Gastroesophageal sphincter (tissue), 4 donors: Measurements from ENCODE around the gene ZNF367. TPM values are rescaled to one million over a fixed set of nuclear protein-coding genes. Genes with fewer than 3 reads are reported as not detected.

Experiments
- ATAC-seq: fragments of 150-250 bp; one replicate; pipeline ENCODE4 v1.9.1; 2016; ENCODE audit warnings: mild to moderate bottlenecking, moderate library complexity
- H3K27ac ChIP-seq, 4 donors: fragments of 200-600 bp; sonication (generic) in 3 of 4; 1 replicate in 3 of 4; 2 replicates in 1 of 4; pipeline ENCODE4 v1.5.1; 2016 to 2019
- H3K27me3 ChIP-seq: fragments of 200-600 bp; sonication (generic); one replicate; pipeline ENCODE4 v1.5.1; 2019
- H3K36me3 ChIP-seq, 2 donors: fragments of 200-600 bp; sonication (generic); one replicate each; pipeline ENCODE4 v1.5.1; 2019; ENCODE audit warnings: control low read depth in 1 of 2
- H3K4me1 ChIP-seq, 3 donors: fragments of 200-600 bp; sonication (generic); 1 replicate in 2 of 3; 2 replicates in 1 of 3; pipeline ENCODE4 v1.5.1; 2016 to 2019; ENCODE audit warnings: control low read depth in 2 of 3
- H3K4me3 ChIP-seq, 2 donors: fragments of 200-600 bp; sonication (generic); one replicate each; pipeline ENCODE4 v1.5.1; 2019; ENCODE audit warnings: mild to moderate bottlenecking in 1 of 2, moderate library complexity in 1 of 2
- H3K9me3 ChIP-seq, 3 donors: fragments of 200-600 bp; sonication (generic); one replicate each; pipeline ENCODE4 v1.5.1; 2017 to 2019; ENCODE audit warnings: control low read depth in 2 of 3
- CTCF ChIP-seq, 4 experiments: fragments of 200-600 bp in 2 of 4; fragments of 450-650 bp in 2 of 4; sonication (generic) in 1 of 4; IDR thresholded peaks; one replicate each; pipeline ENCODE4 v1.5.1; 2017 to 2019; ENCODE audit warnings: antibody characterized with exemption in 4 of 4, mild to moderate bottlenecking in 2 of 4, moderate library complexity in 2 of 4
- EP300 ChIP-seq: sonication (generic); formaldehyde crosslinking; IDR thresholded peaks from one replicate; pipeline ENCODE4 v1.6.1; 2017; ENCODE audit warnings: antibody characterized with exemption, mild to moderate bottlenecking
- POLR2A ChIP-seq, 2 donors: fragments of 450-650 bp; IDR thresholded peaks; one replicate each; pipeline ENCODE4 v1.6.1; 2017; ENCODE audit warnings: antibody characterized with exemption in 2 of 2, mild to moderate bottlenecking in 2 of 2, moderate library complexity in 1 of 2
- POLR2AphosphoS5 ChIP-seq: sonication (generic); formaldehyde crosslinking; IDR thresholded peaks from one replicate; pipeline ENCODE4 v1.6.1; 2017; ENCODE audit warnings: antibody characterized with exemption
- WGBS, 2 donors: methylation state at CpG; one replicate each; pipeline ENCODE4 v1.1.5; 2018; ENCODE audit warnings: low coverage in 1 of 2; 5-methylcytosine and 5-hydroxymethylcytosine counted together
- total RNA-seq, 4 donors: library from RNA; depleted of rRNA; stranded (reverse); fragments of >200 nt; gene quantifications; one replicate each; pipeline ENCODE4 v1.1.0, GENCODE V29; 2016

ZNF367 gene
- total RNA-seq, 4 donors from 2014 or later, result 1.4 to 3.7 (median 2.5) TPM

GRCh38 chr9:96429732-96430131, 11.6 kb upstream of the ZNF367 start:
- no peak for TF ChIP-seq EP300
- TF ChIP-seq CTCF (IDR thresholded peaks at IDR 0.05), result no peak
- TF ChIP-seq POLR2A (IDR thresholded peaks at IDR 0.05), result no peak
- TF ChIP-seq POLR2AphosphoS5, result no peak
- Histone ChIP-seq H3K36me3 (no peaks in the 10 kb centered on the region), H3K4me3 (no peak overlapping the region), H3K27me3 (no peaks in the 10 kb centered on the region), H3K4me1 (no peaks in the 10 kb centered on the region), H3K9me3 (no peaks in the 10 kb centered on the region), H3K27ac (no peak overlapping the region)
- ATAC-seq, result no peak

GRCh38 chr9:96425500-96426169, 7.5 kb upstream of the ZNF367 start:
- TF ChIP-seq EP300, result no peak
- no peak for TF ChIP-seq POLR2A (IDR thresholded peaks at IDR 0.05)
- TF ChIP-seq CTCF (IDR thresholded peaks at IDR 0.05), result no peak
- TF ChIP-seq POLR2AphosphoS5, result no peak
- 78 to 88% methylated on average over 4 of the region's 4 CpGs for WGBS, 2 donors
- no peak overlapping the region for H3K27ac ChIP-seq

GRCh38 chr9:96423985-96424336, 5.8 kb upstream of the ZNF367 start:
- ATAC-seq, result no peak
- Histone ChIP-seq H3K27me3 (no peaks in the 10 kb centered on the region), H3K9me3 (no peaks in the 10 kb centered on the region), H3K4me1 (peaks cover 2 to 24% (median 19%) of the 10 kb centered on the region in 3 donors), H3K27ac (no peak overlapping the region), H3K4me3 (no peak overlapping the region), H3K36me3 (no peaks in the 10 kb centered on the region)
- WGBS, 2 donors, result 65 to 76% methylated on average over 4 to 6 of the region's 6 CpGs
- TF ChIP-seq POLR2AphosphoS5 (no peak), POLR2A (IDR thresholded peaks at IDR 0.05) (no peak), CTCF (IDR thresholded peaks at IDR 0.05) (no peak), EP300 (no peak)

More at GRCh38 chr9:96425500-96426169, 7.5 kb upstream of the ZNF367 start:
- ATAC-seq, result no peak
- no peaks in the 10 kb centered on the region for H3K9me3 ChIP-seq
- H3K36me3 ChIP-seq, result no peaks in the 10 kb centered on the region
- H3K4me1 ChIP-seq, result peaks cover 2 to 9% (median 8%) of the 10 kb centered on the region in 3 donors
- H3K4me3 ChIP-seq, result no peak overlapping the region
- no peaks in the 10 kb centered on the region for H3K27me3 ChIP-seq

- WGBS, 2 donors, result 75% methylated on average over 6 of the region's 8 CpGs; no CpG with 5 or more reads in 1 of the 2 donors
- no peak for ATAC-seq
- TF ChIP-seq POLR2A (IDR thresholded peaks at IDR 0.05) (no peak), POLR2AphosphoS5 (no peak), CTCF (IDR thresholded peaks at IDR 0.05) (no peak), EP300 (no peak)
- Histone ChIP-seq H3K27me3 (no peaks in the 10 kb centered on the region), H3K36me3 (no peaks in the 10 kb centered on the region), H3K4me3 (no peak overlapping the region), H3K4me1 (peaks cover 2 to 24% (median 19%) of the 10 kb centered on the region in 3 donors), H3K9me3 (no peaks in the 10 kb centered on the region), H3K27ac (no peak overlapping the region)
Observed at GRCh38 chr9:96423322-96423984, 5.3 kb upstream of the ZNF367 start.
